ENCODE data around the gene LTBP1. TPM values are rescaled to one million over a fixed set of nuclear protein-coding genes. Genes with fewer than 3 reads are reported as not detected.

LTBP1 gene
- total RNA-seq, 1 experiment from 2014 or later, result 28.5 TPM

DNA sequence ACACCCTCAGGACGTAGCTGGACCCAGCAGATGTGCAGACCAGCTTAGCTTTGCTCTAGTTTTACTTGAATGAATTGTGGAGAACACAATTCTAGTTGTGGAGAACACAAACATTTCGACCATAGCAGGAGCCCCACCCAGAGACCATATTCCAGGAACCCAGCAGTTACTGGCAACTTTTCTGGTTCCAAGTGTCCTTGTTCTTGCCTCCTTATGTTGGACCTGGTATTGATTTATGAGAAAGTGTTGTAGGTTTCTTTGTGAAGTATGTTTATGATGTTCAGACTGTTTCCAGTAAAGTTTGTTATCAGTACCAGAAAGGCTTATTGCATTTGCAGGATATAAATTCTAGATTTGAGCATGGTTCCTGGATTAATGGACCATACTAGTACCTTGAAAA, 51.0 kb downstream of the LTBP1 start:
- no peak overlapping the region for H3K56ac ChIP-seq (ENCODE audit: insufficient read length, low read depth, low read length)
- no peak overlapping the region for H2BK15ac ChIP-seq (ENCODE audit: low read depth, low read length)
- Mint-ChIP-seq H3K27me3 (ENCODE audit: low read depth) (no peaks in the 10 kb centered on the region), H3K9me3 (no peaks in the 10 kb centered on the region), H3K4me1 (peaks cover 4 to 5% of the 10 kb centered on the region in 2 experiments; a peak in 2 of 4 replicates), H3K27ac (no peak overlapping the region), H3K36me3 (ENCODE audit: insufficient read depth in 1 of 3, low read depth in 3 of 3) (no peaks in the 10 kb centered on the region; a peak in 1 of 7 replicates), H3K4me3 (no peak overlapping the region)
- no peak overlapping the region for H2AFZ ChIP-seq (ENCODE audit: low read length)
- no peak overlapping the region for H3K27ac ChIP-seq (ENCODE audit: insufficient read length, low read depth, low read length)
- H4K20me1 ChIP-seq (ENCODE audit: control insufficient read depth, insufficient read depth, insufficient read length), result no peaks in the 10 kb centered on the region
- no peak overlapping the region for H4K91ac ChIP-seq (ENCODE audit: insufficient read length, low read depth, low read length)
- H2BK12ac ChIP-seq (ENCODE audit: insufficient read length, low read depth, low read length), result no peak overlapping the region
- no peak overlapping the region for H3K4ac ChIP-seq (ENCODE audit: low read depth, low read length)
- no peak overlapping the region for H3K23ac ChIP-seq (ENCODE audit: insufficient read length, low read depth, low read length)
- no peak overlapping the region for H2AK5ac ChIP-seq (ENCODE audit: insufficient read length, low read length)
- no peak overlapping the region for H3K4me2 ChIP-seq (ENCODE audit: insufficient read depth, insufficient read length, low read length)
- no CpG with 5 or more reads among the region's 2 CpGs for WGBS (ENCODE audit: extremely low coverage, insufficient read length, low lambda C conversion rate)
- H3K14ac ChIP-seq (ENCODE audit: insufficient read depth, low read length), result no peak overlapping the region
- TF ChIP-seq, protein P1, sequence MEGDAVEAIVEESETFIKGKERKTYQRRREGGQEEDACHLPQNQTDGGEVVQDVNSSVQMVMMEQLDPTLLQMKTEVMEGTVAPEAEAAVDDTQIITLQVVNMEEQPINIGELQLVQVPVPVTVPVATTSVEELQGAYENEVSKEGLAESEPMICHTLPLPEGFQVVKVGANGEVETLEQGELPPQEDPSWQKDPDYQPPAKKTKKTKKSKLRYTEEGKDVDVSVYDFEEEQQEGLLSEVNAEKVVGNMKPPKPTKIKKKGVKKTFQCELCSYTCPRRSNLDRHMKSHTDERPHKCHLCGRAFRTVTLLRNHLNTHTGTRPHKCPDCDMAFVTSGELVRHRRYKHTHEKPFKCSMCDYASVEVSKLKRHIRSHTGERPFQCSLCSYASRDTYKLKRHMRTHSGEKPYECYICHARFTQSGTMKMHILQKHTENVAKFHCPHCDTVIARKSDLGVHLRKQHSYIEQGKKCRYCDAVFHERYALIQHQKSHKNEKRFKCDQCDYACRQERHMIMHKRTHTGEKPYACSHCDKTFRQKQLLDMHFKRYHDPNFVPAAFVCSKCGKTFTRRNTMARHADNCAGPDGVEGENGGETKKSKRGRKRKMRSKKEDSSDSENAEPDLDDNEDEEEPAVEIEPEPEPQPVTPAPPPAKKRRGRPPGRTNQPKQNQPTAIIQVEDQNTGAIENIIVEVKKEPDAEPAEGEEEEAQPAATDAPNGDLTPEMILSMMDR (conservative IDR thresholded peaks at IDR 0.05), result no peak
- no peaks in the 10 kb centered on the region for H3K79me2 ChIP-seq (ENCODE audit: insufficient read depth, low read length)
- no peak overlapping the region for H2BK120ac ChIP-seq (ENCODE audit: low read depth, low read length, poor library complexity, severe bottlenecking)
- no peak overlapping the region for H2BK20ac ChIP-seq (ENCODE audit: low read depth, low read length, poor library complexity, severe bottlenecking)
- H3K23me2 ChIP-seq (ENCODE audit: insufficient read length, low read depth, low read length, poor library complexity, severe bottlenecking), result no peaks in the 10 kb centered on the region
- no peak overlapping the region for H3K18ac ChIP-seq (ENCODE audit: insufficient read length, low read depth, low read length)
- no peak for DNase-seq
- no peak overlapping the region for H3K9ac ChIP-seq (ENCODE audit: extremely low read depth, insufficient read length, low read length)
- H3K4me1 ChIP-seq (ENCODE audit: insufficient read depth, low read length), result peaks cover 3% of the 10 kb centered on the region; the same call in 1 of the 2 replicates
- no peaks in the 10 kb centered on the region for H3K79me1 ChIP-seq (ENCODE audit: insufficient read depth, low read depth, low read length, poor library complexity, severe bottlenecking)
- no peak overlapping the region for H3T11ph ChIP-seq (ENCODE audit: low read length)
- H3K9me3 ChIP-seq (ENCODE audit: control insufficient read depth, low read depth, low read length), result no peaks in the 10 kb centered on the region
- no peak overlapping the region for H4K5ac ChIP-seq (ENCODE audit: insufficient read length, low read depth, low read length)
- H3K27me3 ChIP-seq (ENCODE audit: insufficient read depth, low read length), result no peaks in the 10 kb centered on the region
- no peak overlapping the region for H4K8ac ChIP-seq (replicated peaks; ENCODE audit: insufficient read length, low read depth, low read length)
- no peak overlapping the region for H2BK5ac ChIP-seq (ENCODE audit: insufficient read length, low read length)
